Activated T-cell treated with anti-CD3 and anti-CD28 coated beads, Interleukin-2, amount 50 U/mL, for 48 hours (primary cell): ENCODE data around the gene CD244.

ENCODE experiments used
- DNase-seq, 2 experiments: peaks; one replicate each; pipeline ENCODE4 v3.0.0-alpha.2; 2020

CD244 gene

GRCh38 chr1:160844447-160845232 is 18.0 kb downstream of the CD244 start:
- DNase-seq = no peak

- DNase-seq = no peak
These were observed 21.6 kb downstream of the CD244 start for GRCh38 chr1:160841079-160841478.

- no peak for DNase-seq
These were observed 22.9 kb downstream of the CD244 start for GRCh38 chr1:160839746-160840145.

- DNase-seq = peak; percentile 43 to 50
These were observed 23.8 kb downstream of the CD244 start for GRCh38 chr1:160838888-160839287.

GRCh38 chr1:160837558-160838205 is 25.0 kb downstream of the CD244 start:
- DNase-seq = peak; percentile 81 to 82

GRCh38 chr1:160836981-160837557 is 25.6 kb downstream of the CD244 start:
- no peak for DNase-seq

- peak in 1 of 2 experiments; percentile 35 for DNase-seq
These were observed 26.1 kb downstream of the CD244 start for GRCh38 chr1:160836561-160836960.

GRCh38 chr1:160835751-160836150 is 26.9 kb downstream of the CD244 start:
- DNase-seq = no peak

- DNase-seq = peak; percentile 39 to 52
These were observed 27.6 kb downstream of the CD244 start for GRCh38 chr1:160834945-160835565.

GRCh38 chr1:160830321-160831153 is 32.1 kb downstream of the CD244 start:
- peak; percentile 86 to 88 for DNase-seq

- no peak for DNase-seq
These were observed 32.9 kb downstream of the CD244 start for GRCh38 chr1:160829766-160830165.

GRCh38 chr1:160827418-160827817 is 35.3 kb downstream of the CD244 start:
- no peak for DNase-seq

- no peak for DNase-seq
These were observed 36.1 kb downstream of the CD244 start for GRCh38 chr1:160826546-160826945.

- no peak for DNase-seq
These were observed 39.4 kb downstream of the CD244 start for GRCh38 chr1:160823296-160823695.

GRCh38 chr1:160821627-160822026 is 41.1 kb downstream of the CD244 start:
- DNase-seq = no peak

GRCh38 chr1:160819186-160819585 is 43.5 kb downstream of the CD244 start:
- no peak for DNase-seq

GRCh38 chr1:160818207-160818937 is 44.3 kb downstream of the CD244 start:
- no peak for DNase-seq

GRCh38 chr1:160814856-160815255 is 47.8 kb downstream of the CD244 start:
- no peak for DNase-seq

GRCh38 chr1:160814316-160814715 is 48.4 kb downstream of the CD244 start:
- DNase-seq = no peak

GRCh38 chr1:160813215-160813614 is 49.5 kb downstream of the CD244 start:
- DNase-seq = no peak

GRCh38 chr1:160811147-160811546 is 51.5 kb downstream of the CD244 start:
- no peak for DNase-seq

- no peak for DNase-seq
These were observed 52.2 kb downstream of the CD244 start for GRCh38 chr1:160810486-160810885.
